GM21737 (cell line): ENCODE results near the gene RMDN2.
"Not testable (repeated sequence)": the region's sequence is repeated elsewhere in the genome, so short reads cannot be mapped to it uniquely, and the experiment has no call there.

ENCODE experiments used
- ATAC-seq: cut with Tn5 transposase; IDR thresholded peaks from one replicate; pipeline ENCODE4 v1.9.1; 2021; ENCODE audit warnings: mild to moderate bottlenecking, moderate library complexity; ENCODE audit not compliant: unreplicated experiment

The RMDN2 gene

DNA sequence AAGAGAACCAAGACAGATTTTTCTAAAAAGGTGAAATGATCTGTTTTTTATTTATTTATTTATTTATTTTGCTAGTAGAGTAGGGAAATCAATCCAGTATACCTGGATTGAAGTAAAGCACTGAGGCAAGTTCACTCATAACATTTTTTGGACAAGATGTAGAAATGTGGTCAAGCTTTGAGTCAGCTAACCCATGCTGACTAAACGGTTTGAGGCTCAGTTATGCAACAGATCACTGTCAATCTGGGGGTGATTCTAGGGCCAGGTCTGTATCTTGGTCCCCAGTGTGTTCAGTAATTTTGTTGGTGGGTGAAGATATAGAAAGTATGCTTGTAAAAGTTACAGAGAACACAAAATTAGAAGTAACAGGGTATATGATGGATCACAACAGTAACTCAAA, 60.2 kb downstream of the RMDN2 start:
- no peak for ATAC-seq

DNA sequence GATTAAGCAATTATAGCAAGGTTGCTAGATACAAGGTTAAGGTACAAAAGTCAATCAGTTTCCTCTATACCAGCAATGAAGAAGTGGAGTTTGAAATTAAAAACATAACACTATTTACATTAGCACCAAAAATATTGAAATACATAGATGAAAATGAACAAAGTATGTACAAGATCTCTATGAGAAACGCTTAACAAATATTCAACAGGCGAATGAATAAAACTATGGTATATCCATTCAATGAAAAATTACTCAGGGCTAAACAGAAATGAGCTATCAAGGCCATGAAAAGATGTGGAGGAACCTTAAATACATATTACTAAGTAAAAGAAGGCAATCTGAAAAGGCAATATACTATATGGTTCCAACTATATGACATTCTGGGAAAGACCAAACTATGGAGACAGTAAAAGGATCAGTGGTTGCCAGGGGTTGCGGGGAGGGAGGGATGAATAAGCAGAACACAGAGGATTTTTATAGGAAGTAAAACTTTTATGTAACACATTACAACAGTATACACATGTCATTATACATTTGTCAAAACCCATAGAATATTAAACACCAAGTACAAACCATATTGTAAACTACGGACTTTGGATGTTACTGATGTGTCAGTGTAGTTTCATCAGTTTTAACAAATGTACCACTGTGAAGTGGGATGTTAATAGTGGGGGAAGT, 62.1 kb downstream of the RMDN2 start:
- no peak for ATAC-seq

DNA sequence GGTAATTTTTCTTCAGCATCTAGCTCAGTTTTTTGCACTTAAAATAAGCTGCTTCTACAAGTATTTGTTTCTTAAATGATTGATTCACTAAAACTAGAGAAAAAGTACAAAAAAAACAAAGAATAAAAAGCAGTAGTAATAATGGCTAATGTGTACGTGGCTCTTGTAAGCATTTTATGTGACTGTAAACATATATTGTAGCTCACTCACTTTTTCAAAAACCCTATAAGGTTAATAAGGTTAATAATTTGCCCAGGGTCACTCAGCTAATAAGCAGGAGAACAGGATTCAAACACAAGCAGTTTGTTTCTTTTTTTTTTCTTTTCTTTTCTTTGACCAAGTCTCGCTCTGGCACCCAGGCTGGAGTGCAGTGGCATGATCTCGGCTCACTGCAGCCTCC, 67.5 kb downstream of the RMDN2 start:
- ATAC-seq: no peak

DNA sequence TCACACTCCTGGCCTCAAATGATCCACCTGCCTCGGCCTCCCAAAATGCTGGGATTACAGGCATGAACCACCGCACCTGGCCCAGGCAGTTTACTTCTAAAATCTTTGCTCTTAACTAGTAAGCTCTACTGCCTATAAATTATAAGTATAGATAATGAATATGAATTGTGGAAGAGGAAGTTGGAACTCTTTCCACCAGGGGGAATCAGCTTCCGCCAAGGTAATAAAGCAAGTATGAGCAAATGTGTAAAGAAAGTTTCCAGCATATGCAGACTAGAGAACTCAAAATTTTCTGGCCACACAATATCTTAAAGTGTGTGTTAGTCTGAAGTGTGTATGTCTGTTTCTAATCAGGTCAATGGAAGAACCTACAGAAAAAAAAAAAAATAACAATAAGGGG, 68.1 kb downstream of the RMDN2 start:
- ATAC-seq: no peak

DNA sequence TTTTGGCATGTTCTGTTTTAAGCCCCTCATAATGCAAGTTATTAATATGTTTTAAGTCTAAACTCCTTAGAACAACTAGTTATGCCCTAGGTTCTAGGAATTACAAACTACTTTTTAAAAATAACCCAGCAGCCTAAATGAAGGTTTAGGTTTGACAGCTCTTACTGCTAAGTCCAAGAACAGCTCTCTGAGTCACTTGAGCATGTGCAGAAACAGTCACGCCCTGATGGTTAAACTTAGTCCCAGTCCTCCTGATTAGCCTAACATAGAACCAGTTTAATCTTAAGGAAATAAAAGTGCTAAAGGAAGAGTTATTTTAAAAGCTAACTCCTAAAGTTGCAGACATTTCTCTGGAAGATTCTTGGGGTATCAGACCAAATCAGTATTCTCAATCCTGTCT, 72.5 kb downstream of the RMDN2 start:
- ATAC-seq: no peak

DNA sequence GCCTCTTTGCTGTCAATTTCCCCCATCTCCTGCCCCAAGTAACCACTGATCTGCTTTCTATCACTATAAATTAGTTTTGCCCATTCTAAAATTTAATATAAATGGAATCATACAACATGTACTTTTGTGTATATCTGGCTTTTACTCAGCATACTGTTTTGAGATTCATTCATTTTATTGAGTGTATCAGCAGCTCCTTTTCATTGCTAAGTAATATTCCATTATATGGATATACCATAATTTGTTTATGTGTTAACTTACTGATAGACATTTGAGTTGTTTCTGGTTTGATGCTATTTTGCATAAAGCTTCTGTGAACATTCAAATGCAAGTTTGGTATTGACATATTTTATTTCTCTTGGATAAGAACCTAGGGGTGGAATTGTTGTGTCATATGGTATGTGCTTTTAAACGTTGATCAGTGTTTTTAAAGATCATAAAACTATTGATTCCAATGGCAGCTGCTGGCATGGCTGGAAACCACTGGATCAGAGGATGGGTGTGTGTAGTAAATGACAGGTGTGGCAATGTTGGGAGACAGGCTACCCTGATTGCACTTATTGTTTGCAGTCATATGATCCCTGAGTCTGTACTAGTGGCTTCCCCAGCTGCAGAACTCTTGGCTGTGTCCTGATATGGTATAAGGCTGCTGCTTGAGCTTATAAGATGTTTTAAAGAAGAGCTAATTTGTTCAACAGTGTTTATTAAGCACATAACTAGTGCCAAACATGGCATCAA, 75.6 kb downstream of the RMDN2 start:
- no peak for ATAC-seq

DNA sequence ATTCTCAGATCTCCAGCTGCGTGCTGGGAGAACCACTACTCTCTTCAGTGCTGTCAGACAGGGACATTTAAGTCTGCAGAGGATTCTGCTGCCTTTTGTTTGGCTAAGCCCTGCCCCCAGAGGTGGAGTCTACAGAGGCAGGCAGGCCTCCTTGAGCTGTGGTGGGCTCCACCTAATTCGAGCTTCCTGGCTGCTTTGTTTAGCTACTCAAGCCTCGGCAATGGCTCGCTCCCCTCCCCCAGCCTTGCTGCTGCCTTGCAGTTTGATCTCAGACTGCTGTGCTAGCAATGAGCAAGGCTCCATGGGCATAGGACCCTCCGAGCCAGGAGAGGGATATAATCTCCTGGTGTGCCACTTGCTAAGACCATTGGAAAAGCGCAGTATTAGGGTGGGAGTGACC, 85.1 kb downstream of the RMDN2 start:
- not testable (repeated sequence) for ATAC-seq

DNA sequence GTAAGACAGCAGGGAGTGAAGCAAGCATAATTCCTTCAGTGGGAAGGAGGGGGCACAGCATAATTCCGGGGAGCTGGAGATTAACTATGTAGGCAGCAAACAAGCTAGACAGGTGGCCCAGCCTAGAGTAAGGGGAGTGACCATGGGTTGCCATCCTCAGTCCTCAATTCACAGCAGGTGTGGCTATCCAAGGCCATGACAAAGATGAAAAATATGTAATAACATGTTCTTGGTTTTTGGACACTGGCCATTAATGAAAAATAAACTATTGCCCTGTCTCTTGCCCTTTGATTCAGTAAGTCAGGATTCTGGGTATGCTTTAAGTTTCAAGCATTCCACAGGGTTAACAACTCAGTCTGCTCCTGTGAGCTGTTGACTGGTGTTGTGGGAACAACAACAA, 85.9 kb downstream of the RMDN2 start:
- ATAC-seq: no peak

DNA sequence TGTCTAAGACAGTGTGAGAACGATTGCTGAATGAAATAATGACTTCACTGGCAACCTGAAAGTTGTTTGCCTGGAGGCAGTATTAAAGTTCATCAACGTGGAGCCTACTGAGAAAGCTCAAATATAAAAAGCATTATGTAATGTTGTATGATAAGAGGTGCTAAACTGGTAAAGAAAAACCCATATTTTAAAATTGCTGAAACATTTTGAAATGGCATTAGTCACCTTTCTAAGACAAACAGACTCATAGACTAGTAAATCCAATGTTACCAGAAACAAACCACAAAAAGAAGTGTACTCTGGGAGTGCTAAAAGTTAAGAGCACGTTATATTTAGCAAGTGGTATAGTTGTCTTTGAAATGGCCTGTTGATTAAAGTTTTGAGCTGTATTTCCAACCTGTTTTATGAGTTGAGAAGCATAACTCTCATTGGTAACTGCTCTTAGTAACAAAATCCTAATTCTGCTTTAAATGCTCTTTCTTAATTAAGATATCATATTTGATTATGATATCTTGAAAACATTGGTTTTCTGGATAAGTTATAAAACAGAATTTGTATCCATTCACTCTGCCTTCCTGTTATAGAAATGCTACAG, 88.2 kb downstream of the RMDN2 start:
- no peak for ATAC-seq

DNA sequence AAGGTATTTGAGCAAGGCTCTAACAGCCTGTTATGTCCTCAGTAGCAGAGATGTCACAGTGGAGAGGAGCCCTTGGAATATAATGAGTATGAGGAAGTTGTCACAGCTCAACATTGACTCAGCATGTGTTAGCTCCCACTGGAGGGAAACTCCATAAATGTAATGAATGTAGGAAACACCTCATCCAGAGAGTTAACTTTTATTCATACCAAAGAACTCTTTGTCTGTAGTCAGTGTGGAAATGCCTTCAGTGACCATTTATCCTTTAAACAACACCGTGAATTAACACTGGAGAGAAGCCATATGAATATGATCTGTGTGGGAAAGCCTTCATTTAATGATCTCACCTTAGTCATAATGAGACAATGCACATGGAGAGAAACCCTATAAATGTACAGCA, 91.1 kb downstream of the RMDN2 start:
- ATAC-seq: no peak

DNA sequence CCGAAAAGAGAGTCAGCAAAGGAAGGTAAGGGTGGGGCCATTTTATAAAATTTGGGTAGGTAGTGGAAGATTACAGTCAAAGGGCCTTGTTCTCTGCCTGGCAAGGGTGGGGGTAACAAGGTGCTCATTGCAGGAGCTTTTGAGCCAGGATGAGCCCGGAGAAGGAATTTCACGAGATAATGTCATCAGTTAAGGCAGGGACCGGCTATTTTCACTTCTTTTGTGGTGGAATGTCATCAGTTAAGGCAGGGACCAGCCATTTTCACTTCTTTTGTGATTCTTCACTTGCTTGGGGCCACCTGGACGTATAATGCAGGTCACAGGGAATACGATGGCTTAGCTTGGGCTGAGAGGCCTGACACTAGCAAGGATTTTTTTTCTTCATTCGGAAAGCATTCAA, 92.7 kb downstream of the RMDN2 start:
- ATAC-seq: no peak

DNA sequence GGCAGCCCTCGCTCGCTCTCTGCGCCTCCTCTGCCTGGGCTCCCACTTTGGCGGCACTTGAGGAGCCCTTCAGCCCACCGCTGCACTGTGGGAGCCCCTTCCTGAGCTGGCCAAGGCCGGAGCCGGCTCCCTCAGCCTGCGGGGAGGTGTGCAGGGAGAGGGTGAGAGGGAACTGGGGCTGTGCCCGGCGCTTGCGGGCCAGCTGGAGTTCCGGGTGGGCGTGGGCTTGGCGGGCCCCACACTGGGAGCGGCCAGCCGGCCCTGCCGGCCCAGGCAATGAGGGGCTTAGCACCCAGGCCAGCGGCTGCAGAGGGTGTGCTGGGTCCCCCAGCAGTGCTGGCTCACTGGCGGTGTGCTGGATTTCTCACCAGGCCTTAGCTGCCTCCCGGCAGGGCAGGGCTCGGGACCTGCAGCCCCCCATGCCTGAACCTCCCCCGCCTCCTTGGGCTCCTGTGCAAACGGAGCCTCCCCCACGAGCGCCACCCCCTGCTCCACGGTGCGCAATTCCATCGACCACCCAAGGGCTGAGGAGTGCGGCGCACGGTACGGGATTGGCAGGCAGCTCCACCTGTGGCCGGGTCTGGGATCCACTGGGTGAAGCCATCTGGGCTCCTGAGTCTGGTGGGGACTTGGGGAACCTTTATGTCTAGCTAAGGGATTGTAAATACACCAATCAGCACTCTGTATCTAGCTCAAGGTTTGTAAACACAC, 95.4 kb downstream of the RMDN2 start:
- ATAC-seq: not testable (repeated sequence)

DNA sequence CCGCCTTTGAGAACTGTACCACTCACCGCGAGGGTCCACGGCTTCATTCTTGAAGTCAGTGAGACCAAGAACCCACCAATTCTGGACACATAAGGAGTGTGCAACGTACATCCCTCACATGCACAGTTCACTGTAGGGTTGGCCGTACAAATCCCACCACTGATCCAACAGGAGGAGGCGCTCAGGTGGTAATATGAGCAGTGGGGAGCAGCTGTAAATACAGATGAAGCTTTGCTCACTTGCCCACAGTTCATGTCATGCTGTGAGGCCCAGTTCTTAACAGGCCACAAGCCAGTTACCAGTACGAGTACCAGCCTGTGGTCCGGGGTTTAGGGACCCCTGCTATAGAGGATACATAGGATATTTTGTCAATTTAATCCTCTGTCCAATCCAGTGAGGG, 96.5 kb downstream of the RMDN2 start:
- ATAC-seq: no peak

DNA sequence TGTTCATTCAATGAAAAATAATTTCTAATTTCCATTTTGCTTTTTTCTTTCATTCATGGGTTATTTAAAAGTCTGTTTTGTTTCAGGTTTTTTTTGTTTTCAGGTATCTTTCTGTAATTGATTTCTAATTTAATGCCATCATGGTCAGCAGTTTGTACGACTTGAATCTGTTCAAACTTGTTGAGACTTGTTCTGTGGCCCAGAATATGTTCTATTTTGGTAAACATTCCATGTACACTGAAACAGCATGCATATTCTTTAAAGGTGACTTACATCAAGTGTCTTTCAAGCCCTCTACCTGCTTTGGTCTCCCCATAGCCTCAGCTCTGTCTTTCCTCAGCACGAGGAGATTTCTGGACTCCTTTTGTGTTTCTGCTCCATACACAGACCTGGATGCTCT, 101.8 kb downstream of the RMDN2 start:
- no peak for ATAC-seq

DNA sequence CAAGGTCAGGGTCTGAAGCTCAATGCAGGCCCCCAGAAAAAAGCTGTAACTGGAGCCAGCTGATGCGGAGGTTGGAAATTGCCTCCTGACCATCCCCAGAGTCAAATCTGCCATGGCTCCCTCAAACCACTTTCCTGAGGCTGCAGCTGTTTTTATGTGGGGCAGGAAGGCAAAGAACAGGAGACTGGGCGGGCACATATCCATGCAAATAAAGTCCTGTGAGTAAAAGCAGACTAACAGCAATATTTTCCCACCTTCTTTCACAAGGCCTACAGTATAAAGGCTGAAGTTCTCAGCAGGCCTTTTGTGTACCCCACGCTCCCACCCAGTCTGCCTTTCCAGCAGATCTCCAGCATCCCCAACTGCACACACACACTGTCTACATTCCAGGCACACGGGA, 103.7 kb downstream of the RMDN2 start:
- no peak for ATAC-seq

DNA sequence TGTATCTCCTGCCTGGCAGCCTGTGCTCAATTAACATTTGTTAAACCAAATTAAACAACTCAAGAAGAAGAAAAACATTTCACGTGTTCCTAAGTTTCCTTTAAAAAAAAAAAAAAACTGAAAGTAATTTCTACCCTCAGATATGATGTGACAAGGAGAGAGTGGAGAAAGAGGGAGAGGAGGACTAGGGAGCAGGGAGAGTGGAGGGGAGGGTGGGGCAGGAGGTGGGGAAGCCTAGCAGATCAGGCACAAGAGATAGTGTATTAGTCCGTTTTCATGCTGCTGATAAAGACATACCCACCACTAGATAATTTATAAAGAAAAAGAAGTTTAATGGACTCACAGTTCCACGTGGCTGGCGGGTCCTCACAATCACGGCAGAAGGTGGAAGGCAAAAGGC, 104.4 kb downstream of the RMDN2 start:
- ATAC-seq: no peak

DNA sequence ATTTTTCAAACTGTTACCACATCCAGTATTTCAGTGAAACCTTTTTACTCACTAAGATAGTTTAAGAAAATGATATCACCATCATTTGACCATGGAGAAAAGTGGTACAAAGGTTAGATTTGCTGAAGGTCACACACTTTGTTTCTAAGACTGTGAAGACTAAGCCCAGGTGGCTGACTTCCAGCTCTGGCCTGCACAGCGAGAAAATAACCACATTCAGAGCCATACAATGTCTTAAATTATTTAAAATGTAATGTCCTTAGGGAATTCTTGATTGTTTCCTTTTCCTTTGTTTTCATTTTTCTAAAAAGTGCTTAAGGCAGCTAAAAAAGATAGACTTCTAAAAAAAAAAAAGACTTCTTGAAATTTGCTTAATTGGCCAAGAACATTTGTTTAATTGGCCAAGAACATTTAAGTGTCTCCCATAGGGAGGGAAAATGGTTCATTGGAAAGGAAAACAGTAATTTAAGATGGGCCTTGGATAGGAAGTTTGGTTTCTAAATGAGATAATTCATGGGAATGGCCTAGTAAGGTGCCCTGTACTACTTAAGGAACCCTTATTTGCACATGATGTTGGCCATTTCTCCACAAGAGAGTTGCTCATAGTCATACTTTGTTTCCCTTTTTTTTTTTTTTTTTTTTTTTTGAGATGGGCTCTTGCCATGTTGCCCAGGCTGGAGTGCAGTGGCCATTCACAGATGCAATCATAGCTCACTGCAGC, 105.7 kb downstream of the RMDN2 start:
- no peak for ATAC-seq

DNA sequence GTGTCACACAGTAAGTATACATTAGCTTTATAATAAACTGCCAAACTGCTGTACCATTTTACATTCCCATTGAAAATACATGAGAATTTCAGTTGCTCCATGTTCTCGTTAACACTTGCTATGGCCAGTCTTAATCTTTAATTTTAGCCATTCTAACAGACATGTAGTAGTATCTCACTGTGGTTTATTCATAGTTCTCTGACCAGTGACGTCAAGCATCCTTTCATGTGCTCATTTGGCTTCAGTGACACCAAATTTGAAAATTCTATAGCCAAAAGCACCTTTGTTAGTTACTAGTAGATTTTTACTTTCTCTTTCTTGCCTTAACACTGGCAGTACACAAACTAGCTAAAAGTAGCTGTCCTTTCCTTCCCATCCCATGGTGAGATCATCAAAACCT, 107.9 kb downstream of the RMDN2 start:
- ATAC-seq: no peak

DNA sequence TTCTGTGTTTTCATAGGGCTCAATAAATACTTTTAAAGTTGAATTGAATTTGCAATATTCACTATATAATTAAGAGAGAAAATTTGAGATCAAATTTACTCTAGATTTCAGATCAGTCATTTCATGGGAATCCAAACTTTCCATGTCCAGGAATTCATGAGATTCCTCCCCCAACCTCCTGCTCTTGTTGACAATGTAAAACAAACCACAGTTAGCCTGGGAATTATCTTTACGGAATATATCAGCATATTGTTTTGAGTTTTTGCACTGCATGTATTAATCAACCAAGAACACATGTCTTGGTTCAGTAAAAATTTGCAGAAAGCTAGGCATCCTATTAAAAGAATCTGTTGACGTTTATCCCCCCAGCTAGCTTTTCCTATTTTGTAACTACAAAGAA, 108.6 kb downstream of the RMDN2 start:
- no peak for ATAC-seq

DNA sequence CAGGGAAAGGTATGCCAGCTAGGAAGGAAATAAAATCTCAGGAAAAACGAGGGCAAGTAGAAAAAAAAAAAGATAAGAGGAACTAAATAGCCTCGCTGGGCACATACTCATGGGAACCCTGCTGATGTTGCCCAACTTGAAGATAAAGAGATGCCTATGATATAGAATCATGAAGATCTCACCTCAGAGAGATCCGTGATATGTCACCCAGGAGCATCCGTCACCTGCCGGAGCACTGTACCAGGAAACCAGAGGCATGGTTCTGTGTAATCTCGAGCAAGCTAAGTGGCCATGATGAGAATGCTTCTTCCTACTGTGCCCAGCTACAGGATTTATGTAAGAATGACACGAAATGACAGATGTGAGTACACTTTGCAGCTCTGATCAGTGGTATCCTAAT, 110.9 kb downstream of the RMDN2 start:
- ATAC-seq: no peak

DNA sequence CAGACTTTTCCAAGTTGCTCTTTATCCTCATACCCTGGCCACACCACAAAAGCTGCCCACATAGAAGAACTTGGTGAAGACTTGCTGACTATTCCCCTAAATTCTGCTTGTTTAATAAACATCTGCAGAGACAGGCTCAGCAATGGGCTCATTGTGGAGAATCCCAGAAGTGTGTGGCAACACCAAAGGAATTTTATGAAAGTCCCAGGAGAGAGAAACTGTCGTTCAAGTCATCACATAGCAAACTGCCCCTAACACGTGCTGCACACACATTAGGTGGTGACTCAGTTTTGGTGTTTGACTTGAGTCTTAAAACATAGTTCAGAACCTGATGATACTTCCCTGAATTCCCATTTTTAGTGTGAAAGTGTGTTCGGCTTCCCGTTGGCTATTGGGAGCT, 112.2 kb downstream of the RMDN2 start:
- no peak for ATAC-seq
